Loucy (cell line): Measurements from ENCODE around the gene MRPL24.

Experiments used
- CTCF ChIP-seq: fragments of 200-600 bp; sonication (generic); conservative IDR thresholded peaks from 2 replicates; pipeline ENCODE4 v1.5.1; 2014; ENCODE audit warnings: mild to moderate bottlenecking, antibody characterized with exemption, low read length
- EZH2phosphoT487 ChIP-seq: fragments of 200-600 bp; IDR thresholded peaks from 2 replicates; pipeline ENCODE4 v1.6.1; 2018; ENCODE audit warnings: antibody characterized with exemption, mild to moderate bottlenecking, moderate library complexity, borderline replicate concordance

- TF ChIP-seq CTCF (no peak), EZH2phosphoT487 (no peak)
Observed at GRCh38 chr1:156756355-156756754, 15.5 kb upstream of the MRPL24 start.
